NCI-H187 treated with DMSO at 0.1 percent for 48 hours (cell line): ENCODE measurements around the gene SLCO3A1.
"Not testable (repeated sequence)": the region's sequence is repeated elsewhere in the genome, so short reads cannot be mapped to it uniquely, and the experiment has no call there.

Experiments
- DNase-seq: peaks from one replicate; lab custom pipeline; 2025; lab: John Stamatoyannopoulos, UW

The SLCO3A1 gene

DNA sequence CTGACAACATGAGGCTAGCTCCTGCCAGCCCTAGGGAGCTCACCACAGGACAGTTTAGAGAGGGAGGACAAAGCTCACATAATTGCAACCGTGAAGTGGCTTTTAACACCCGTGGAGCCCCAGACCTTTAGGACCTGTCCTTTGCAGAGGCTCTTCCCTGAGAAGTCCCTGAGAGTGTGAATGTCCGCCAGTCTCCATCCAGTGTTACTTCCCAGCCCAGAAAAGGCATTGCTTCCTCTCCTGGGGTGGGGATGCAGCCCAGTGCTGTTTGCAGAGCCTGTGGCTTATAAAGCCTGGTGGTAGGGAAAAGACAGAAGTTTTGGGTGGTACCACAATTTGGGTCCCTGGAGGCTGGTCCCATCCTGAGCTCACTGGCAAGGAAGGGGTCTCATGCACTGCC lies 182.0 kb downstream of the SLCO3A1 start:
- DNase-seq = no peak

DNA sequence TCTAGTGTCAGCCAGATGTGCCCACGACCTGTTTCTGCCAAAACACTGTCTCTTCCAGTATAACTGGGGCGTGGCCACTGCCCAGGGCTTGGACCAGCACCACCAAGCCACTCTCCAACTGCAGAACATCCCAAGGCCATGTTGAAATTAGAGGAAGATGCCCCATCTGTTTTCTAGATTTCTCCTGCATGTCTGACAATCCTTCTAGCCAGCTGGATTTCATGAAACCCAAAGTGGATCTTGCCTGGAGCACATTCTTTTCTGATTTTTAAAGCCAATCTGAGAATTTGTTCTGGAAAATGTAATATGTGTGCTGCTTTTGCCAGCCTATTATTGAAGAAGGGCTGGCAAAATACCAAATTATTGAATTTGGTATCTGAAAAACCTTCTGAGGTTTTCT lies 182.5 kb downstream of the SLCO3A1 start:
- DNase-seq = no peak

DNA sequence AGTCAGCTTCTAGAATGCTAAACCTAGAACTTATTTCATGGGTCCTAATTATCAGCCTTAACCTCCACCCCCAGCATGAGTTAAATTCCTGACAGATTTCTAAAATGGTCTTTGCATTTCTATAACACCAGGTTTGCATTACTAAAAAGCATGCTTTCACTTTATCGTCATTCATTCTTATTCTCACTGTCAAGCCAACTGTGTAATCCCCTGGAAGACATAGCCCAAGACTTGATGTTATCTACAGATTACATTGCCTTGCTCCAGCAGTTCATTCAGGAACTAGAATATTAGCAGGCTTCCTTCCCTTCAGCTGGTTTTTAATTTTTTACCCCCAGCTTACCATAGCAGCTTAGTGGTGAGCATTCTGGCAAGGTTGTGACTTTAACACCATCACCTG lies 184.0 kb downstream of the SLCO3A1 start:
- no peak for DNase-seq

DNA sequence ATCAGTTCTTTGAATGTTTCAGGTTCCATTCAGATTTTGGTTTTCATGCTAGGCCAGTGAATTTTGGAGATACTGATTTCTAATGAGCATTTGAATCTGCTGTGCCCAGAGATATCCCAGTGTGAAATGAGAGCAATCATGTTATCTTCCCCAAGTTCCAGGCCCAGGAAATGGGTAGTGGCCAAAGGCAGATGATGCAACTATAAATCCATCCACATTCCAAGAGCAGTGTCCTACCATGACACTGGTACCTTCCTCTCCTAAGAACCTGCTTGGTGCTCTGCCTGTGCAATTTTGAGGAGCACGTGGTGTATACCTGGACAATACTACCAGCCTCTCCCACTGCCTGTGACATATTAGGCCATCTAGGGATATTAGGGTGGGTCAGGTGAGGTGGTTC lies 186.8 kb downstream of the SLCO3A1 start:
- no peak for DNase-seq

DNA sequence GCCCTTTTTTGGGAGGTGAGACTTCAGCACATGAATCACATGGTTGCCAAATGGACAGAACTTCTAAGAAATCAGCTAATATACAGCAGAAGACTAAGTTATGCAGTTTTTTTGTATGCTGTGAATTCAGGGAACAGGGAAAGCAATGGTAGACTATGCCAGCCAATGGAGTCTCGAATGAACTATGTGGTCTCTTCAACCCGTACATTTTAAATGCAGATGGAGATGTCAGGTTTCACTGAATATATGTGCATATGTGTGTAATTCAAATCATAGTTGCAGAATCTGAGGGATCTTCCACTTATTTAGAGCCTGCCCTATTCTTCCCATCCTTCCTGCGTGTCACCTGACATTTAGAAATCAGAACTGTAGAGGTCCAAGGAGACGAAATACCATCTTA lies 187.9 kb downstream of the SLCO3A1 start:
- no peak for DNase-seq

DNA sequence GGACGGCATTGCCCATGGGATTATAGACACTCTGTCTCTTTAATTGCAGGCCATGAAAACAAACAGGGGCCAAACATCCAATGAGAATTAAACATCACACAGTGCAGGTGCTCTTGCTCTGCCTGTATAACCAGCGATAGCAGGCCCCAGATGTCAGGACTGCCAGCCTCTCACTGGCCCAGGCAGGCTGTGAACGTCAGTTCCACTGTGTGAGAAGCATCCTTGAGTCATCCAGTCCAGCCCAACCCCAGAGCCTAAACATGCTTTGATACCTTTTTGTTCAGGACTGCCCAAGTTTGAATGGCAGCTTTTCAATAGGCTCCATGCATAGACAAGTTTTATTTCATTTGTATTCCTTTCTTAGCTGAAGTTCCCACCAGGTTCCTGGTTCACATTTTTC lies 189.8 kb downstream of the SLCO3A1 start:
- no peak for DNase-seq

DNA sequence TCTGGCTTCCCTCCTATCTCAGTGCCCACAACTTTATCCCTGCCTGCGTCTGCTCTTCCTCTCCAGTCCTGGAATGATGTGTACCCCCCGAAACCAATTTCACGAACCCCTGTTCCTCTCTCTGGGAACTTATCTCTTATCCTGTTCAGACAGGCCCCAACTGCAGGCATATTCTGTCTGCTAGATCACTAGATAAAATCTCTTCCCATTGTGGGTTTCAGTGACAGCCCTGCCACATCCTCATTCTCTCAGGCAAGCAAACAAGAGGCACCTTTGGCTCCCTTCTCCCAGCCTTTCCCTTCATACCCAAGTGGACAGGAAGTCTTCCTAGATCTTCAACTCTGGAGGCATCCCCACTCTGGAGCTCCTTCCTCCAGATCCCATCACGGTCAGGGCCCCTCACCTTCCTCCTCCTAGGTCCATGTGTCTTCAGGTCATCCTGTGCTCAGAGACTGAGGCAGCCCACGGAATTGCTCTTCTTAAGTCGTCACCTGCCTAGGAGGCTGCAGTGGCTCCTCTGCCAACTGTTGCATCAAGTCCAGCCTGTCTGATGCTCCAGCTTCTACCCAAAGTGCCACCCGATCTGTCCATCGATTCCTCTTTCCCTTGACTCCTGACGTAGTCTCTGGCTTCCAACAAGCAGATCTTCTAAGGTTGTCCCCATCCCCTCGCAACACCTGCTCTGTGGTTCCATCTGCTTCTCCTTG lies 190.8 kb downstream of the SLCO3A1 start:
- no peak for DNase-seq

DNA sequence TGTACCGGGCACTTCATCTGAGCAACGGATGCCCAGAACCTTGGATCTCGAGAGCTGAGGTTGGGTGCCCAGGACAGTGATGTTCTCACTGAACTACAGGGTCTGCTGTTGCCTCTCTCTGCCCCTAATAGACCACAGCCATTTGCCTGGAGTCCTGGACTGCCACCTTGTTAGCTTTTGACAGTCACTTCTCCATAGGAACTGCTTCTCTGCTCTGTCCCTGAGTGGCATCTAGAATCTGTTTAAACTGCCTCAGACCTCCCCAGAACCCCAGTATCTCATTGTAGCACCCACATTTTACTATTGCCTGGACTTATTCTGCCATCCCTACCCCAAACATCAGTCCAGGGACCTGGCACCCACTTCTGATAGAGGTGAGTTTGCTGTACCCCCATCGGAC lies 194.4 kb downstream of the SLCO3A1 start:
- no peak for DNase-seq

DNA sequence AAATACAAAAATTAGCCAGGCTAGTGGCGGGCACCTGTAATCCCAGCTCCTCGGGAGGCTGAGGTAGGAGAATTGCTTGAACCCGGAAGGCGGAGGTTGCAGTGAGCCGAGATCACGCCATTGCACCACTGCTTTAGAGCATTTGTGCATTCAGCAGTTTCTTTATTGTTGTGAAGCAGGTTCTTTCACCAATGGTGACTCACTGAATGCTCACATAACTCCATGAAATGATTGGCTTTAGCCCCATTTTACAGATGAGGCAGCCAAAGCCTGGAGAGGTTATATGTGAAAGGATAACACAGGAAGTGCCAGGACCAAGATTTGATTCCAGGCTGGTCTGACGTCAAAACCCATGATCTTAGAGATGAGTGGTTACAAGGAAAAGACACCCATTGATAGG lies 195.2 kb downstream of the SLCO3A1 start:
- no peak for DNase-seq

DNA sequence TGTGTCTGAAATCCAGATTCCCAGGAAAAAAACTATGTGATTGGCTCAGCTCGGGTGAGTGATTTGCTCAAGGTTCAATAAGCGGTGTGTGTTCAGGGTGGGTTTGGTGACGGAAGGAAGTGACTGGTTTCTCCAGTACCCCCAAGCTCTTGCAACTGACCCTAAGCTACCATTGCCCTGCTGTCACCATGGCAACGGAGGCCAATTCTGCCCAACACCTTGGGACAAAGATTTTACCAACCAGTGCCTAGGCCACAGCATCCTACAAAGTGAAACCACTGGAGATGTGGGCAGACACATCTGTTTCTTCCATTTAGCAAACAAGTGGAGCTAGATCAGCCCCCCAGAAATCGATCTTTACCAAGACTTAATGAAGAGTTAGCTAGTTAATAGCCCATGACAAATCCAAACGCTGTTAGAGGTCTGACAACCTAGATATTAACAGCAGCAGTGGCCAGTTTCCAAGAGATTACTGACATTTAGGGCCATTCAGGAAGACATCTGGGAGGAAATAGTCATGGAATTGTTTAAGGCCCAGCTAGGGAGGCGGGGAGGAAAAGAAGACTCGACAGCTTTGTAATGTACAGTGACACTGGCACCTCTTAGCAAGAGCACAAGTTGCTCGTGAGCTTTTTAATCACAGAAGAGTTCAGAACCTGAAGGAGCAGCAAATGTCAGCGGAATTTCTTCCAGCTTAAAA lies 195.9 kb downstream of the SLCO3A1 start:
- no peak for DNase-seq

DNA sequence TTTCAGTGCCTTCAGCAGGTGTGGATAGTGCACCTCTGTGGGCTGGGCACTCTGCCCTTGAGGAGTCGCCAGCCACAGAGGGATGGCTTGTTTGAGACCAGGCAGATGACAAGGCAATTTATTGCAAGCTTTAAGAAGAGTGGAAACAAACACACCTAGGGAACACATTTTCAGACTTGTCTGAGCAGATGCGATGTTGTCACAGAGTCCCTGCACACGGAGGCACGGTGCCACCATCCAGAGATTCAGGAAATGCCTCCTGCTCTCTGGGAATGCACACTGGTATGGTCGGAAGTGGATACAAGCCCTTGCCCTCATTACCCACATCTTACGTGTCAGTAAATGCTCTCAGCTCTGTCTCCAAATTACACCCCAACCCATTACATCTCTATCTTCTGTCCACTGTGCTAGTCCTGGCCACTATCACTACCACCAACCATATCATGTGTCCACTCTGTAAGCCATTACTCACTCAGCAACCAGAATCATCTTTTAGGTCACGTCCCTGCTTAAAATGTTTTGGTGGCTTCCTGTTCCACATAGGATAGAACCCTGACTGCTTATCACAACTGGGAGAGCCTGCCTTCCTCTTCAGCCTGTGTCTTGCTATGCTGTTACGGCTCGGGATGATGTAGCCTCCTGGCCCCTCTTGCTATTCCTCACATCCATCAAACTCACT lies 196.9 kb downstream of the SLCO3A1 start:
- no peak for DNase-seq

DNA sequence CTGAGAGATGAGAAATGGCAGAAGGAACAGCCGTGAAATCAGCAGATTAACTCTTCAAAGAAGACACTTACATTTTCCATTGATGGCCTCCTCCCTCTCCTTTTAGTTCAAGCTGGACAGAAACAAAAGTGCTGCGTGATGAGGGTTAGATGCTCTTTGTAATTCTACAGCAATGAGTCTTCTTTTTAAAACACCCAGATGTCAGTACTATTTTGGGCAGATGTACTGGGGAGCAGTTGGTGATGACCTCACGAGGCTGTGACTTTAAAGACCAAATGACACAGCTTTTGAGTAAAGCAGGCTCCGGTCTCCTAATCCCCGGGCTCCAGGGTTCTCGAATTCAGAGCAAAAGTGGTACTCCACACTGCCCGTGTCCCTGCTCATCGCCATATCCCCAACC lies 198.2 kb downstream of the SLCO3A1 start:
- no peak for DNase-seq

DNA sequence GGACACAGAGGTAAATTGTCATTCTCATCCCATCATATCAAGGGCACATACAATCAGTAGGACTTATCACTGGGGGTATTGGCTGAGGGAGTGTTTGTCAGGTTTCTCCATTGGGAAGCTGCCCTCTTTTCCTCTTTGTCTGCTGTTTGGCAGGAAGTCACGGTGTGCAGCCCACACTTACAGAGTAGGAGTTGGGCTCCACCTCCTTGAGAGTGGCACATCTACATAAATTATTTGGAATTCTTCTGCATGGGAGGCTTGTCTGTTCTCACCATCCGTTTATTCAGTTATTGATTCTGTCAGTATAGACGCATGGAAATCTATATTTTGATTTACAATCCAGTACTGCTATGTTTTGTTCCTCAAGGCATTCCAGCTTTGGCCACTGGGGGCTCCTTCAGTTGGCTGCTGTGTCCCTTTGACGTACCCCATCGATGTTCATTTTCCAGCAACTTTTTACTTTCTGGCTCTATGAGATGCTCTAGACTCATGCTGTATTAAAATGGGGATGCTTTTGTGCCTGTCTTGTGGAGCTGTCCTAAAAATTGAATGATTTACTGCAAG lies 200.3 kb downstream of the SLCO3A1 start:
- DNase-seq = no peak

DNA sequence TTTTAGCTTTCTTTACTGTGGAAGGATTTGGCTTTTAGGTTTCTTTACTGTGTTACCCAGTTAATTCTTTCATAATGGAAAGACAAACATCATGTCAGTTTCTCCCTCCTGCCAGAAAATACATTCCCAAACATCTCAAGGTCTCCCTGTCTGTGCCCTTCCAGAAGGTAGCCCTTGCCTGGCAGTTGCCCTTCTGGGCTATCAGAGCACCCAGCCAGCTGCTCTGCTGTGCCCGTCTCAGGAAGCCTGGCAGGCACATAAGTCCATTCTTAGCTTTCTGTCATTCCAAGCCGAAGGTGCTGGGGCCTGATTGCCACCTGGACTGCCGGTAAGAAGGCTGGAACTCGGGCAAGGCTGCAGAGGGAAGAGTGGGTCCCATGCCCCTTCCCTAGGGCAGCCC lies 203.4 kb downstream of the SLCO3A1 start:
- DNase-seq = no peak

DNA sequence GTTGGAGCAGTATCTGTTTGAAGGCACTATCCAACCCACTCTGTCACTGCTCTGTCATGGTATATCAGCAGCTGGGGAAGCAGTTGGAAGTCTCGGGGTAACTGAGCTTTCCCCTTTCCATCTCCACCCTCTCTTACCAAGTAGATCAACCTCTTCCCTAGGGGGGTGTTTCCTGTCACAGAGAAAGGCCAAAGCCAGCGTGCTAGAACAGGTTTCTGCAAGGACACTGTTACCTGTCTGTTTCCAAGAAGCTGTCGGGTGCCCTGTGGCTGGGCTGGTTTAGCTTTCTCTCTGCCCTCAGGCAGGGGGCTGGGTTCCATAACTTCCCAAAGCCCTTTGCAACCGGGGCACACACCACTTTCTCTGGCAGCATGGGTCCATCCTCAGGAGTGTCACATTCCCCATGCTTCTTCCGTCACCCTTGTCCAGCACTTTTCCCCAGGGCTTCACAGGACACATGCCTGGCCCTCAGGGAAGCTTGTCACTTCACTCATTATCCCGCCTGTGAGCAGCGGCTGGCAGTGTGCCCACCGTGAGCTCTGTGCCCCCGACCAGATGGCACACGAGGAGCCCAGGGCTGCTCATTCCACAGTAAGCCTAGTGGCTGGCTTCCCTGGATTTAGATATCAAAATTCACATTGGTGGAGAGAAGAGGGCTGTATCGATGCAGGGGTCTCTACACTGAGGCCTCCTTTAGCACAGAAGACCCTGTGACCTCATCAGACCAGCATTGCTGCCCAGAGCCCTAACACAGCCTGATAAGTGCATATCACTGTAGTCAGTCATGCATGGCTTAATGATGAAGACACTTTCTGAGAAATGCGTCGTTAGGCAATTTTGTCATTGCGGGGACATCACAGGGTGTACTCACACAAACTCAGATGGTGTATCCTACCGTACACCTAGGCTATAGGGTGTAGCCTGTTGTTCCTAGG lies 205.8 kb downstream of the SLCO3A1 start:
- DNase-seq = no peak

DNA sequence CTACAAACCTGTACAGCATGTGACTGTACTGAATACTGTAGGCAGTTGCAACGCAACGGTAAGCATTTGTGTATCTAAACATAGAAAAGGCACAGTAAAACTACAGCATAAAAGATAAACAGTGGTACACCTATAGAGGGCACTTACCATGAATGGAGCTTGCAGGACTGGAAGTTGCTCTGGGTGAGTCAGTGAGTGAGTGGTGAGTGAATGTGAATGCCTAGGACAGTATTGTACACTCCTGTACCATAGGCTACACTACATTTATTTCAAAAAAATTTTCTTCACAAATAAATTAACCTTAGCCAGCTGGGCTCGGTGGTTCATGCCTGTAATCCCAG lies 206.4 kb downstream of the SLCO3A1 start:
- DNase-seq = not testable (repeated sequence)

DNA sequence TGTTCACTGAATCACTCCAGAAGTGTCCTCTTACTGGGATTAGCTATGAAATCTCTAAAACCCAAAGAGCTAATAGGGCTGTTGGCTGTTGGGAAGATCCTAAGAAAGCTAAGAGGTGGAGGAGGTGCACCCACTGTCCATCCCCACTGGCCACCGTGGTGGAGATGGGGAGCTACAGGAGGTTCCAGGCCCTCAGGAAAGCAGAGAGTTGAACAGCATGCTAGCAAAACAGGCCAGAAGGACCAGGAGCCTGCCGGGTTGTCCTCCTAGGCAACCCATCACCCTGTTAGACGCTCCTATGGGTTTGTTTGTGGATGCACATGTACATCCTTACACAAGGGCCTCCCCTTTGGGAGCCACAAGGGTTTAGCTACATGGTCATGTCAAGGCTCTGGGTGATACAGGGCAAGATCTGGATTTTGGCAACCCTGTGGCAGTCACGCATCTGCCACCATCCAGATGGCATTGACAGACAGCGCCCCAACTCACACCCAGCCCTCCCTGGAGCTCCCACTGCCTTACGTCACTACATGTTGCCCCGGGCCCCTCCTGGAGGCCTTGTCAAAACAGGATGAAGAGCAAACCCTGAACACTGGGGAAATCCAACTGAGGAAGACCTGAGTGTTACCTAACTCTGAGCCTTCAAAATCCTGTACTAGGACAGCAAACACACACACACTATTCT lies 208.1 kb downstream of the SLCO3A1 start:
- DNase-seq = no peak

DNA sequence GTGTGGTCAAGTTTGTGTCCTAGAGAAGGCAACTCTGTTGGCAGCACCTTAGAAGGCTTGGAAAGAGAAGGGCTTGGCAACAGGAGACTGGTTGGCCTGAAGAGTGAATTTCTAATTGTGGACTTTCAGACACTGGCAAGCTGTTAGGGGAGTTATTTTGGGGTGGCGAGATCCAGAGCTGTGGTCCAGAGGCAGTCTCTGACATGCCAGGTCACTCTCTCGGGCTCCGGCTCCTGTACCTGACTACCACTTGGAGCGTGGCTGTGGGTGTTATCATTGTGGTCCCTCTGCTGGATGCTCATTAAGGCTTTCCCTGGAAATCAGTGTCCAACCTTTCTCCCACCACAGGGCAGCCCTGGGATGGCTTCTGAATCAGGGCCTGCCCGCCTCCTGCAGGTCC lies 209.0 kb downstream of the SLCO3A1 start:
- DNase-seq = no peak

DNA sequence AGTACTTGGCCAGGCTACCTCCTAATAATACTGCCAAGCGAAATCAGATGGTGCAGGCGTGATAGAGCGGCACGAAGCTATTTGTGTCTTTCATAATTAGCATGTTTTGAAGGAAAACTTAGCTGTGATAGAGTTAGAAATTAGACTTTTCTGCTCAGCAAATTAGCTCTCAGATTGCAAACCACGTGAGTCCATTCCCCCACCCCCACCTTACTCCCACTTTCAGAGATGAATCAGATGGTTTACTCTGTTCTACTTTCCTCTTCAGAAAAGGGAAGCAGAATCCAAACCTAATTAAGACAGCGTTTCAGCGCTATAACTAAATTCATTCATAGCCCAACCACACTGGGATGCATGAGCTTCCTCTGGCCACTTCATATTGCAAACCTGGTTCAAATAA lies 214.6 kb downstream of the SLCO3A1 start:
- DNase-seq = no peak

DNA sequence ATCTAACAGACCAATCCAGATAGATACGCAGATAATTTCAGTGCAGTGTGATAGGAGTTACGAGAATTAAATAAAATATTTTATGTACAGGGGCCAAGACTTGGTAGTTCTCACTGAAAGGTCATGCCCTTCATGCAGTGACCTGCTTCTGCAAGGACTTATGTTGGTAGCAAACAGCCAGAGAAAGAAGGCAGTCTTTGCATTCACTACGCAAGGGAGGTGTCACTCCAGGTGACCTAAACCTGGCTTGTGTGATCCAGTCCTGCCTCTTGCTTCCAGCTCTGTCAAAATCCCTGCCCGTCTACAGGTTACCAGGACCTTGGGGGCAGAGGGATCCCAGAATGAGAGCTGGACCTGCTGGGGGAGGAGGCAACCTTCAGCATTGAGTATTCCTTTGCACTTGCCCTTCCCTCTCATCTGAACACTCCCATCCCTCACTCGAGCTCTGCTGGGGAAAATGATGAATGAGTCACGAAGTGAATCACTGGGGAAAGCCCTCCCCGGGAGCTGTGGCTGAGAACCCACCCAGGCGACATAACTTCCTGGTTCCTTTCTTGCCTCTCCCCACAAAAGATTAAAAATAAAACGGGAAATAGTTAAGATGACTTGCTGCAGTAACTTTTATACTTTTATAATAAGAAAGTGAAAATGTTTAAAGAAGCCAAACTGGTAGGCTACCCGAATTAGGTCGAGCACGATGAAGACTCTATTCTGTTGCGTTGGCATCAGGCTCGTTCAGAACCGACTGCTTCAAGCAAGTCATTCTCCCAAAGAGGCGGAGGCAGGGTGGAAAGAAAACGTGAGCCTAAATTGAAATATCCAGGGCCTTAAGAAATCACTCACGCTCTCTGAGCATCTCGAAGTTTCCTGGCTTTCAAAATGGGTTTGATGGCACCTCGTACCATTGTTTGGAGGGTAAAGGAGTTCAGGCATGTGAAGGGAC lies 216.1 kb downstream of the SLCO3A1 start:
- DNase-seq = no peak
